HG03064 (cell line): ENCODE data around the gene FAM13B.
"Not testable (repeated sequence)": the region's sequence is repeated elsewhere in the genome, so short reads cannot be mapped to it uniquely, and the experiment has no call there.

ENCODE experiments used
- ATAC-seq: cut with Tn5 transposase; IDR thresholded peaks from one replicate; pipeline ENCODE4 v1.9.1; 2021; ENCODE audit warnings: low read depth; ENCODE audit not compliant: unreplicated experiment

Gene FAM13B

GRCh38 chr5:137989419-137989818 lies 43.5 kb downstream of the FAM13B start:
- ATAC-seq: no peak

- ATAC-seq: no peak
Observed at GRCh38 chr5:137975208-137975607, 57.7 kb downstream of the FAM13B start.

- not testable (repeated sequence) for ATAC-seq
Observed at GRCh38 chr5:137970384-137970783, 62.5 kb downstream of the FAM13B start.

- no peak for ATAC-seq
Observed at GRCh38 chr5:137960819-137961218, 72.1 kb downstream of the FAM13B start.

- ATAC-seq: no peak
Observed at GRCh38 chr5:137960141-137960540, 72.7 kb downstream of the FAM13B start.

GRCh38 chr5:137959488-137959887 lies 73.4 kb downstream of the FAM13B start:
- ATAC-seq: no peak

GRCh38 chr5:137957948-137958347 lies 74.9 kb downstream of the FAM13B start:
- no peak for ATAC-seq

GRCh38 chr5:137954131-137954879 lies 78.6 kb downstream of the FAM13B start:
- ATAC-seq: no peak

GRCh38 chr5:137945825-137946224 lies 87.1 kb downstream of the FAM13B start:
- ATAC-seq: no peak

- ATAC-seq: not testable (repeated sequence)
Observed at GRCh38 chr5:137944280-137944679, 88.6 kb downstream of the FAM13B start.

- ATAC-seq: no peak
Observed at GRCh38 chr5:137939331-137939730, 93.5 kb downstream of the FAM13B start.

- no peak for ATAC-seq
Observed at GRCh38 chr5:137938751-137939143, 94.1 kb downstream of the FAM13B start.

- no peak for ATAC-seq
Observed at GRCh38 chr5:137937994-137938750, 94.7 kb downstream of the FAM13B start.

- ATAC-seq: no peak
Observed at GRCh38 chr5:137935694-137936093, 97.2 kb downstream of the FAM13B start.

- no peak for ATAC-seq
Observed at GRCh38 chr5:137935190-137935589, 97.7 kb downstream of the FAM13B start.

- no peak for ATAC-seq
Observed at GRCh38 chr5:137933491-137933911, 99.4 kb downstream of the FAM13B start.

- no peak for ATAC-seq
Observed at GRCh38 chr5:137932800-137933199, 100.1 kb downstream of the FAM13B start.

- ATAC-seq: no peak
Observed at GRCh38 chr5:137923856-137924255, 109.0 kb downstream of the FAM13B start.

- no peak for ATAC-seq
Observed at GRCh38 chr5:137921931-137922330, 110.9 kb downstream of the FAM13B start.

- ATAC-seq: no peak
Observed at GRCh38 chr5:137916923-137917322, 116.0 kb downstream of the FAM13B start.

- no peak for ATAC-seq
Observed at GRCh38 chr5:137914758-137915157, 118.1 kb downstream of the FAM13B start.
